Measurements from ENCODE around the gene MARS1.

Gene MARS1

GRCh38 chr12:57459055-57459749 lies 28.7 kb upstream of the MARS1 start:
- peak; percentile 93 for DNase-seq

- no peak for DNase-seq
Measured at GRCh38 chr12:57459750-57460467, 28.0 kb upstream of the MARS1 start, which contains the start of gene GLI1. Gene GLI1, plus strand, starts transcription at chr12:57459785. Its CDS starts 3,907 bp downstream, at chr12:57463692.

GRCh38 chr12:57460468-57460784 lies 27.4 kb upstream of the MARS1 start:
- DNase-seq: no peak

- no peak for DNase-seq
Measured at GRCh38 chr12:57460841-57461275, 27.0 kb upstream of the MARS1 start.

GRCh38 chr12:57461276-57461916 lies 26.5 kb upstream of the MARS1 start:
- no peak for DNase-seq

- no peak for DNase-seq
Measured at GRCh38 chr12:57461917-57462250, 26.0 kb upstream of the MARS1 start.

GRCh38 chr12:57462251-57462911 lies 25.5 kb upstream of the MARS1 start:
- peak; percentile 81 for DNase-seq

- DNase-seq: no peak
Measured at GRCh38 chr12:57462912-57463253, 25.0 kb upstream of the MARS1 start.

- no peak for DNase-seq
Measured at GRCh38 chr12:57464569-57464968, 23.3 kb upstream of the MARS1 start.

GRCh38 chr12:57465030-57465746 lies 22.7 kb upstream of the MARS1 start:
- no peak for DNase-seq

- DNase-seq: no peak
Measured at GRCh38 chr12:57465747-57466505, 21.9 kb upstream of the MARS1 start.

- DNase-seq: no peak
Measured at GRCh38 chr12:57467212-57467874, 20.5 kb upstream of the MARS1 start.

GRCh38 chr12:57467915-57468314 lies 20.0 kb upstream of the MARS1 start:
- DNase-seq: no peak

GRCh38 chr12:57469296-57470164 lies 18.3 kb upstream of the MARS1 start:
- DNase-seq: no peak

- DNase-seq: no peak
Measured at GRCh38 chr12:57470286-57470969, 17.4 kb upstream of the MARS1 start.

GRCh38 chr12:57470970-57471656 lies 16.8 kb upstream of the MARS1 start:
- no peak for DNase-seq

GRCh38 chr12:57471661-57472060 lies 16.2 kb upstream of the MARS1 start:
- no peak for DNase-seq

GRCh38 chr12:57472391-57472790 lies 15.5 kb upstream of the MARS1 start:
- DNase-seq: no peak

GRCh38 chr12:57473392-57473791 lies 14.5 kb upstream of the MARS1 start:
- no peak for DNase-seq
